ENCODE results near the gene KCNJ13.

- TF ChIP-seq CTCF (IDR thresholded peaks at IDR 0.05) (no peak), POLR2A (IDR thresholded peaks at IDR 0.05) (no peak)
Measured at GRCh38 chr2:232750135-232750671, 26.2 kb downstream of the KCNJ13 start.
